MM.1S (cell line): ENCODE data around the gene MYRIP.

ENCODE experiments used
- DNase-seq: peaks from one replicate; pipeline ENCODE4 v3.0.0-alpha.2; 2015
- H2AFZ ChIP-seq: fragments of 300-600 bp; sonication (generic); 2 replicates; pipeline ENCODE4 v1.6.0; 2016; ENCODE audit warnings: antibody characterized with exemption, low read length
- H3F3A ChIP-seq: fragments of 300-600 bp; sonication (generic); 2 replicates; pipeline ENCODE4 v1.6.1; 2016; ENCODE audit warnings: mild to moderate bottlenecking, antibody characterized with exemption, low read length, moderate library complexity, mixed read lengths; ENCODE audit not compliant: insufficient read depth
- H3K27ac ChIP-seq: fragments of 300-600 bp; sonication (generic); 2 replicates; pipeline ENCODE4 v1.5.1; 2016; ENCODE audit warnings: mild to moderate bottlenecking, low read length
- H3K27me3 ChIP-seq: fragments of 300-600 bp; sonication (generic); replicated peaks from 2 replicates; pipeline ENCODE4 v1.6.0; 2016; ENCODE audit warnings: low read length; ENCODE audit not compliant: insufficient read depth
- H3K36me3 ChIP-seq: fragments of 300-600 bp; sonication (generic); replicated peaks from 2 replicates; pipeline ENCODE4 v1.6.1; 2016; ENCODE audit warnings: mild to moderate bottlenecking, low read length, mixed read lengths; ENCODE audit not compliant: insufficient read depth
- H3K4me1 ChIP-seq: fragments of 300-600 bp; sonication (generic); 2 replicates; pipeline ENCODE4 v1.6.1; 2016; ENCODE audit warnings: low read length, mixed read lengths
- H3K4me2 ChIP-seq: fragments of 300-600 bp; sonication (generic); 2 replicates; pipeline ENCODE4 v1.6.0; 2016; ENCODE audit warnings: low read depth, low read length
- H3K4me3 ChIP-seq: fragments of 300-600 bp; sonication (generic); 2 replicates; pipeline ENCODE4 v1.5.1; 2016; ENCODE audit warnings: low read length, mixed read lengths
- H3K79me2 ChIP-seq: fragments of 300-600 bp; sonication (generic); 2 replicates; pipeline ENCODE4 v1.6.1; 2016; ENCODE audit warnings: mixed run types, low read length, mixed read lengths
- H3K9ac ChIP-seq: fragments of 300-600 bp; sonication (generic); 2 replicates; pipeline ENCODE4 v1.6.1; 2016; ENCODE audit warnings: low read length, mixed read lengths
- H3K9me2 ChIP-seq: fragments of 300-600 bp; sonication (generic); replicated peaks from 2 replicates; pipeline ENCODE4 v1.6.1; 2016; ENCODE audit warnings: mild to moderate bottlenecking, low read length, mixed read lengths; ENCODE audit not compliant: insufficient read depth
- H3K9me3 ChIP-seq: fragments of 300-600 bp; sonication (generic); replicated peaks from 2 replicates; pipeline ENCODE4 v1.6.1; 2016; ENCODE audit warnings: mild to moderate bottlenecking, low read length, mixed read lengths; ENCODE audit not compliant: insufficient read depth
- H4K20me1 ChIP-seq: fragments of 300-600 bp; sonication (generic); 2 replicates; pipeline ENCODE4 v1.6.1; 2016; ENCODE audit warnings: mild to moderate bottlenecking, low read length, moderate library complexity, mixed read lengths; ENCODE audit not compliant: insufficient read depth
- CTCF ChIP-seq: fragments of 300-600 bp; sonication (generic); IDR thresholded peaks from 2 replicates; pipeline ENCODE4 v1.5.1; 2016; ENCODE audit warnings: antibody characterized with exemption, low read length, mixed read lengths
- EZH2 ChIP-seq: fragments of 300-600 bp; sonication (generic); optimal IDR thresholded peaks from 2 replicates; pipeline ENCODE3; 2017; ENCODE audit warnings: low read depth, mild to moderate bottlenecking, antibody characterized with exemption, low read length, mixed read lengths
- EZH2phosphoT487 ChIP-seq: fragments of 300-600 bp; sonication (generic); IDR thresholded peaks from 2 replicates; pipeline ENCODE4 v1.6.1; 2018; ENCODE audit warnings: antibody characterized with exemption, low read length

MYRIP gene

DNA sequence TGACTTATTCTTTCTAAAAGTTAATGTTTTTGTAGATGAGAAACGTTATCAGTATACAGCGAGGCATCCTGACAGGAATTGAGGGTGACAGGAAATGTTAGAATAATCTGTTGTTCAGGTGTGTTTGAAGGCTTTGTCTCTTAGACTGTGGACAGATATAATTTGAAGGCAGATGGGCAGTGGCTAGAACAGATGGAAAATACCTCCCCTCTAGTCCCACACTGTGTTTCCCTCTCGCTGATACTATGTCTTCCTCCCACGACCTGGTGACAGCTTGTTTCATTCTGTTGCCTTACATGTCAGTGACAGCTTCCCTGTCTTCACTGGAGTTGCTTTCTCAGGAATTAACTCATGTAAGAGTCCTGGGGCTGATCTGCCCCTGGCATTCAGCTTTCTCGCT is 125.3 kb downstream of the MYRIP start:
- no peaks in the 10 kb centered on the region for H3F3A ChIP-seq
- no peak overlapping the region for H3K27ac ChIP-seq
- no peak for TF ChIP-seq CTCF
- TF ChIP-seq EZH2, result no peak
- TF ChIP-seq EZH2phosphoT487, result no peak
- H4K20me1 ChIP-seq, result no peaks in the 10 kb centered on the region
- H3K9me3 ChIP-seq, result no peaks in the 10 kb centered on the region
- H3K9me2 ChIP-seq, result no peaks in the 10 kb centered on the region
- no peak overlapping the region for H2AFZ ChIP-seq
- H3K79me2 ChIP-seq, result no peaks in the 10 kb centered on the region
- no peak for DNase-seq
- no peaks in the 10 kb centered on the region for H3K36me3 ChIP-seq
- H3K4me2 ChIP-seq, result no peak overlapping the region
- no peak overlapping the region for H3K9ac ChIP-seq
- no peak overlapping the region for H3K4me3 ChIP-seq
- H3K27me3 ChIP-seq, result no peaks in the 10 kb centered on the region
- H3K4me1 ChIP-seq, result no peaks in the 10 kb centered on the region

DNA sequence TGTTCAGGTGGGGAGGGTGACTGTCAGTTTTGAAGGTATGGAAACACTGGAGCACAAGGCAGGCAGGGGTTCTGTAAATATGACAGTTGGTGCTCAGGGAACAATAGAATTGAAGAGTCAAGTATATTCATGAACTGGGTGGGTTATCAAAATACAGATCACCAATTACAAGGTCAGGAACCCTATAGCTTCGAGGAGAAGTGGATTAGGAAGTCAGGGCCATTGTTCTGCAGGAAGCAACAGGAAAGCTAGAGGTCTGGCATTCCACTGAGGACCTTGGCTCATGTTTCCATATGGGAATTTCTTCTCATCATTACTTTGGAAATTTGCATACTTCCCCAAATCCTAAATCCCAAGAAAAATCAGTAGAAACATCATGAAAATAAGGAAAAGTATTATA is 125.9 kb downstream of the MYRIP start:
- Histone ChIP-seq H3K4me3 (no peak overlapping the region), H3K9me2 (no peaks in the 10 kb centered on the region), H3K79me2 (no peaks in the 10 kb centered on the region), H3F3A (no peaks in the 10 kb centered on the region), H2AFZ (no peak overlapping the region), H3K27ac (no peak overlapping the region), H3K4me2 (no peak overlapping the region), H3K9ac (no peak overlapping the region), H3K36me3 (no peaks in the 10 kb centered on the region), H3K9me3 (no peaks in the 10 kb centered on the region), H4K20me1 (no peaks in the 10 kb centered on the region), H3K27me3 (no peaks in the 10 kb centered on the region), H3K4me1 (no peaks in the 10 kb centered on the region)
- DNase-seq, result no peak
- no peak for TF ChIP-seq EZH2
- no peak for TF ChIP-seq EZH2phosphoT487

DNA sequence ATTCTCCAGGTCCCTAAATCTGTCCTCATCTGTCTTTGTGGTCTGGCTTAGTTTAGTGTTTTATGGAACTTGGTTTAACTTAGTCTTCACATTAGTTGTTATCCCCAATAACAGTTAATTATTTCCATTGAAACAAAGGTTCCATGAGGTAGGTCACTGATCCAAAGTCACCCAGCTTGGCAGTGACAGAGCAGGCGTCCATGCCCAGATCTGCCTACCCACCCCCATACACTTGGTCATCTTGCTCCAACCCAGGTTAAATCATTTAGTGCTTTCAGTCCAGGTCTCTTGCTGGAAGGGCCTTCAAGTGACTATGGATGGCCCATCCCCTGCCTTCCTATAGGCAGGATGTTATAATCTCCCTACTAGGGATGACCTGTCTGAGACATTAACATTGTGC is 127.4 kb downstream of the MYRIP start:
- Histone ChIP-seq H3K9me2 (no peaks in the 10 kb centered on the region), H3K4me1 (no peaks in the 10 kb centered on the region), H3K9ac (no peak overlapping the region), H3K27ac (no peak overlapping the region), H3F3A (no peaks in the 10 kb centered on the region), H3K9me3 (no peaks in the 10 kb centered on the region), H3K36me3 (no peaks in the 10 kb centered on the region), H4K20me1 (no peaks in the 10 kb centered on the region), H2AFZ (no peak overlapping the region), H3K79me2 (no peaks in the 10 kb centered on the region), H3K27me3 (no peaks in the 10 kb centered on the region), H3K4me3 (no peak overlapping the region), H3K4me2 (no peak overlapping the region)
- no peak for DNase-seq
- TF ChIP-seq EZH2 (no peak), CTCF (no peak), EZH2phosphoT487 (no peak)

DNA sequence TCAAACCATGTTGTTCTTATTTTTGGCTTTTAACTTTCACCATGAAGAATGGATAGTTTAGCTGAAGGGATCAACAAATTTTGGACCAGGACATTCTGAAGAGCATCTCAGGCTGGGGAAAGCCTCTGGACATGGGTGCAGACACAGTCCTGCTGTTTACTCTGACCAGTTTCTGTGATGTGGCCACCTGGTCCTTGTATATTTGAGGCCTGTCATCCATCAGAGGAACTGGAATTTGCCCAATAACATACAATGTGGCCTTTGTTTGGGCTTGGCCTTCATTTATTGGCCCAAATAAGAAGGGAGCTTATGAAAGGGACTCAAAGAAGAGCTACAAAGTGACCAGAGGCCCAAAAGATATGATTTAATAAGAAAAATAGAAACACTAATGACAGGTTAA is 127.9 kb downstream of the MYRIP start:
- H3K9ac ChIP-seq, result no peak overlapping the region
- H3K4me1 ChIP-seq, result no peaks in the 10 kb centered on the region
- no peaks in the 10 kb centered on the region for H3K79me2 ChIP-seq
- no peak overlapping the region for H2AFZ ChIP-seq
- H3K4me3 ChIP-seq, result no peak overlapping the region
- H3K36me3 ChIP-seq, result no peaks in the 10 kb centered on the region
- H3F3A ChIP-seq, result no peaks in the 10 kb centered on the region
- H3K9me3 ChIP-seq, result no peaks in the 10 kb centered on the region
- TF ChIP-seq EZH2phosphoT487, result no peak
- TF ChIP-seq CTCF, result no peak
- TF ChIP-seq EZH2, result no peak
- H3K27me3 ChIP-seq, result no peaks in the 10 kb centered on the region
- DNase-seq, result no peak
- H3K9me2 ChIP-seq, result no peaks in the 10 kb centered on the region
- no peak overlapping the region for H3K27ac ChIP-seq
- no peak overlapping the region for H3K4me2 ChIP-seq
- no peaks in the 10 kb centered on the region for H4K20me1 ChIP-seq
